ENCODE measurements around the gene ICA1.
"Not testable (repeated sequence)": the region's sequence is repeated elsewhere in the genome, so short reads cannot be mapped to it uniquely, and the experiment has no call there.

ICA1 gene

DNA sequence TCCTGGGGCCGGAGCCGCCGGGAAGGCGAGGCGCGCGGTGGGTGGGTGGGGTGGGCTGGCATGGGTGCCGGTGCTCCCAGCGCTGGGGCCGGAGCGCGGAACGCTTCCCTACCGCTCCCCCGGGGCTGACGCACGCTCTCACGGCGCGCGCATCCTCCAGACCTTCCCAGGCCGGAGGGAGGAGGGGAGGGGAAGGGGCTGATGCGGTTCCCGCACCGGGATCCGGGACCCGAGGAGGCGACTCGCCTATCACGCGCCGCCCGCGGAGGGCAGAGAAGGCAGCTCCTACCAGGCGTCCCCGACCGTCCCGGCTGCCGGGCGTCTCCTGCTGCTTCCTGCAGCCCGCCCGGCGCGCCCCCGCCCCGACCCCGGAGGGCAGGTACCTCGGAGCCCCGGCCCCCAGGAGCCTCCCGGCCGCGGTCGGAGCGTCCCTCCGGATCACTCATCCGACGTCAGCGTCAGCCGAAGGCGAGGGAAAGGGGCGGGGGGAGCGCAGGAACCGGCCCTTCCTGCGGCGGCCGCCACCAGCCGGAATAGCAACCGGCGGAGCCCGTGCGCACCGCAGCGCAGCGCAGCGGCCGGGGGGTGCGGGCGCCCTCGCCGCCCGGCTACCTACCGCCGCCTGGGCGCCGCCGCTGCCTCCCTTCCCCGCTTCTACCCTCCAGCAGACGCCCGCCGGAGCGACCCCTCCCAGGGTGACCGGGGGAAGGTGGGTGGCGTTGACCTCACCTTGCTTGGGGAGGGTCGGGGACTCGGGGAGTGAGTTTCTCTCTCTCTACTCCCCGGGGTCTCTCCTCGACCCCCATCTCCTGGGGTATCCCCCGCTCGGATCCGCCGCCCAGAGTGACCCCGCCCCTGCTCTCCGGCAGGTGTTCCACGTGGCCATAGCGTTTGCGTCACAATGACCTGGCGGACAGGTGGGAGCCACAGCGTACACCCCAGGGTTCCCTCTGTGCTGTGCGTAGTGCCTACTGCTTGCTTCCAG lies at the start of gene ICA1:
Gene ICA1, minus strand, starts transcription at position 457 of the 985 bp plus-strand sequence. CDS start 26,241 bp downstream, outside the sequence.
- DNase-seq, result peak; percentile 83

DNA sequence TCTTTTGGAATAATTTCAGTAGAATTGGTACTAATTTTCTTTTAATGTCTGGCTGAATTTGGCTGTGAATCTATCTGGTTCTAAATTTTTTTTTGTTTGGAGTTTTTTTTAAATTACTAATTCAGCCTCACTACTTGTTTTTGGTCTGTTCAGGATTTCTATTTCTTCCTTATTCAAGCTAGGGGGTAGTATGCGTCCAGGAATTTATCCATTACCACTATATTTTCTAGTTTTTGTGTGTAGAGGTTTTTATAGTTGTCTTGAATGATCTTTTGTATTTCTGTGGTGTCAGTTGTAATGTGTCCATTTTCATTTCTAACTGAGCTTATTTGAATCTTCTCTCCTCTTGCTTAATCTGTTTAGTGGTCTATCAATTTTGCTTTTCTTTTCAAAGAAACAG lies 48.9 kb upstream of the ICA1 start:
- TF ChIP-seq, protein P1, sequence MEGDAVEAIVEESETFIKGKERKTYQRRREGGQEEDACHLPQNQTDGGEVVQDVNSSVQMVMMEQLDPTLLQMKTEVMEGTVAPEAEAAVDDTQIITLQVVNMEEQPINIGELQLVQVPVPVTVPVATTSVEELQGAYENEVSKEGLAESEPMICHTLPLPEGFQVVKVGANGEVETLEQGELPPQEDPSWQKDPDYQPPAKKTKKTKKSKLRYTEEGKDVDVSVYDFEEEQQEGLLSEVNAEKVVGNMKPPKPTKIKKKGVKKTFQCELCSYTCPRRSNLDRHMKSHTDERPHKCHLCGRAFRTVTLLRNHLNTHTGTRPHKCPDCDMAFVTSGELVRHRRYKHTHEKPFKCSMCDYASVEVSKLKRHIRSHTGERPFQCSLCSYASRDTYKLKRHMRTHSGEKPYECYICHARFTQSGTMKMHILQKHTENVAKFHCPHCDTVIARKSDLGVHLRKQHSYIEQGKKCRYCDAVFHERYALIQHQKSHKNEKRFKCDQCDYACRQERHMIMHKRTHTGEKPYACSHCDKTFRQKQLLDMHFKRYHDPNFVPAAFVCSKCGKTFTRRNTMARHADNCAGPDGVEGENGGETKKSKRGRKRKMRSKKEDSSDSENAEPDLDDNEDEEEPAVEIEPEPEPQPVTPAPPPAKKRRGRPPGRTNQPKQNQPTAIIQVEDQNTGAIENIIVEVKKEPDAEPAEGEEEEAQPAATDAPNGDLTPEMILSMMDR (IDR thresholded peaks at IDR 0.05; ENCODE audit: low read depth, low read length), result no peak
- H3K27ac ChIP-seq, result no peak overlapping the region
- no peak for DNase-seq

More for the DNA sequence above, at the start of gene ICA1:
- TF ChIP-seq, protein P1 (IDR thresholded peaks at IDR 0.05; ENCODE audit: low read depth, low read length), result no peak
- Histone ChIP-seq H3K27ac (peak within 1 kb of the TSS; percentile 21), H3K4me3 (ENCODE audit: low read depth, low read length) (peak within 1 kb of the TSS; percentile 94), H3K36me3 (no peaks in the 10 kb centered on the region), H3K27me3 (ENCODE audit: insufficient read depth, low read depth, severe bottlenecking) (no peaks in the 10 kb centered on the region), H3K9me3 (ENCODE audit: severe bottlenecking) (no peaks in the 10 kb centered on the region)

DNA sequence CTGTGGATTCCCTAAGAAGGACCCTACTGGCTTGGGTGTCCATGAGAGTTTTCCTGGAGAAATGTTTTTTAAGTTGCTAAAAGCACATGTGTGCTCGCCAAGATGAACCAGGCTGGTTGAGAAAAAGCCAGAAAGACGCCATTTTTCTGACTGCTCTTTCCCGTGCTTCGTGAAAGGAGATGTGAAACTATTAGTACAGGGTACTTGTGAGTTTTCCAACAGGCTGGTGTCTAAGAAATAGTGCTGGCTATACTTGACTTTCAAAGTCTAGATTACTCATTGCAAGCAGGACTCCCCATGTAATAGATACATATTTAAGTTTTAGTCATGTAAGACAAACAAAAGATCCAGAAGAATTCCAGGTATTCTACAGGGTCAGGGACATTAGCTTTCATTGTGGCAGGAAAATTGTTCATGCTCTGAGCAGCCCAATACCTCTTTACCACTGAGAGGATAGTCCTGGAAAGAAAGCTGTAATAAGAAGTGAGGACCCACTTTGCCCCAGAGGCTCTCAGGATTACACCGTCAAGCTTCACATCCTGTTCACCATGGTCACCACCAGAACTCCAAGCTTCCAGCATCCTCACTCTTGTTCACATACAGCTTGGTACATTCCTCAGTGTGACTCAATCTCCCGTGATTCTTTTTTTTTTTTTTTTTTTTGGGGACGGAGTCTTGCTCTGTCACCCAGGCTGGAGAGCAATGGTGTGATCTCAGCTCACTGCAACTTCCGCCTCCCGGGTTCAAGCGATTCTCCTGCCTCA lies 43.8 kb upstream of the ICA1 start:
- Histone ChIP-seq H3K27ac (no peak overlapping the region), H3K27me3 (ENCODE audit: insufficient read depth, low read depth, severe bottlenecking) (no peaks in the 10 kb centered on the region), H3K4me3 (ENCODE audit: low read depth, low read length) (no peak overlapping the region), H3K36me3 (no peaks in the 10 kb centered on the region), H3K9me3 (ENCODE audit: severe bottlenecking) (no peaks in the 10 kb centered on the region)
- no peak for DNase-seq
- TF ChIP-seq, protein P1 (IDR thresholded peaks at IDR 0.05; ENCODE audit: low read depth, low read length), result no peak

More for the DNA sequence above, 48.9 kb upstream of the ICA1 start:
- peaks cover 8% of the 10 kb centered on the region for H3K9me3 ChIP-seq (ENCODE audit: severe bottlenecking)
- H3K36me3 ChIP-seq, result no peaks in the 10 kb centered on the region
- no peaks in the 10 kb centered on the region for H3K27me3 ChIP-seq (ENCODE audit: insufficient read depth, low read depth, severe bottlenecking)
- no peak overlapping the region for H3K4me3 ChIP-seq (ENCODE audit: low read depth, low read length)

DNA sequence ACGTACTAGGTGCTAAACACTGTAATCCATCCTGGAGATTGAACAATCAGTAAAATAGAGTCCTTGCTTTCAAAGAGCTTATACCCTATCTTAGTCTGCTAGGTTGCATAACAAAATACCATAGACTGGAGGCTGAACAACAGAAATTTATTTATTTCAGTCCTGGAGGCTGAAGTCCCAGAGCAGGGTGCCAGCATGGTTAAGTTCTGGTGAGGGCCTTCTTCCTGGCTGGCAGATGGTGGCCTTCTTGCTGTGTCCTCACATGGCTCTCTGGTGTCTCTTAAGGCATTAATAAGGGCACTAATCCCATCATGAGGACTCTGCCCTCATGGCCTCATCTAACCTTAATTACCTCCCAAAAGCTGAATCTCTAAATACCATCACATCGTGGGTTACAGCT lies 43.1 kb upstream of the ICA1 start:
- H3K9me3 ChIP-seq (ENCODE audit: severe bottlenecking), result no peaks in the 10 kb centered on the region
- H3K4me3 ChIP-seq (ENCODE audit: low read depth, low read length), result no peak overlapping the region
- no peaks in the 10 kb centered on the region for H3K36me3 ChIP-seq
- no peak overlapping the region for H3K27ac ChIP-seq
- DNase-seq, result peak; percentile 41
- TF ChIP-seq, protein P1 (IDR thresholded peaks at IDR 0.05; ENCODE audit: low read depth, low read length), result no peak
- no peaks in the 10 kb centered on the region for H3K27me3 ChIP-seq (ENCODE audit: insufficient read depth, low read depth, severe bottlenecking)

DNA sequence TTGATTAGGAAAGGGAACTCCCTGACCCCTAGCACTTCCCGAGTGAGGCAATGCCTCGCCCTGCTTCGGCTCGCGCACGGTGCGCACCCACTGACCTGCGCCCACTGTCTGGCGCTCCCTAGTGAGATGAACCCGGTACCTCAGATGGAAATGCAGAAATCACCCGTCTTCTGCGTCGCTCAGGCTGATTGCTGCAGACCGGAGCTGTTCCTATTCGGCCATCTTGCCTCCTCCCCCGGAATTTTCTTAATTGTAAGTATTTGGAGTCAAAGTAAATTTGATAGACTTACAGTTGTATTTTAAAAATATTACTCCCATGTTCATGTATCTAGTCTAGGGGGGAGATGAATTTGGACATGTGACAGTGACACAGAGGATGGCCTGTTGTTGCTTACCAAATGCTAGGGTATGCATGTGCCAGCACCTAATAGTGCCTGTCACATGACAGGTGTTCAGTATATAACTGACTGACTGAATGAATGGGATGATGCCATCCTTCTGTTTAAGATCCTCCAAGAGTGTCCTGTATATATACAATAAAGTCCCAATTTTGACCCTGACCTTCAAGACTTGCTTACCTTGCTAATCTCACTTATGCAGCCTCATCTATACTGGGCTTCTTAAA lies 42.0 kb upstream of the ICA1 start:
- no peak for DNase-seq
- H3K9me3 ChIP-seq (ENCODE audit: severe bottlenecking), result no peaks in the 10 kb centered on the region
- TF ChIP-seq, protein P1 (IDR thresholded peaks at IDR 0.05; ENCODE audit: low read depth, low read length), result no peak
- H3K27me3 ChIP-seq (ENCODE audit: insufficient read depth, low read depth, severe bottlenecking), result no peaks in the 10 kb centered on the region
- no peak overlapping the region for H3K27ac ChIP-seq
- H3K4me3 ChIP-seq (ENCODE audit: low read depth, low read length), result no peak overlapping the region
- no peaks in the 10 kb centered on the region for H3K36me3 ChIP-seq

DNA sequence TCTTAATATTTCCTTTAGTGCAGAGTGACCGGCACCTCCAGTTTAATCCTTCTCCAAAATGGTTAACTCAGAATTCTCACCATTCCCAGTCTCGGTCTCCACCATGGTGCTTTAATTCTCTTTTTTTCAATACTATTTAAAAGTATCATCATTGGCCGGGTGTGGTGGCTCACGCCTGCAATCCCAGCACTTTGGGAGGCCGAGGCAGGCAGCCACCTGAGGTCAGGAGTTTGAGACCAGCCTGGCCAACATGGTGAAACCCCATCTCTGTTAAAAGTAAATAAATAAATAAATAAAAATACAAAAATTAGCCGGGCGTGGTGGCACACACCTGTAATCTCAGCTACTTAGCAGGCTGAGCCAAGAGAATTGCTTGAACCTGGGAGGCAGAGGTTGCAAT lies 35.1 kb upstream of the ICA1 start:
- H3K4me3 ChIP-seq (ENCODE audit: low read depth, low read length); H3K36me3 ChIP-seq; H3K9me3 ChIP-seq (ENCODE audit: severe bottlenecking); DNase-seq; H3K27me3 ChIP-seq (ENCODE audit: insufficient read depth, low read depth, severe bottlenecking); H3K27ac ChIP-seq: not testable (repeated sequence)

All from WERI-Rb-1 (cell line).